Body of pancreas (tissue), 4 donors: ENCODE measurements around the gene HLA-DOB.

Source experiments
- POLR2A ChIP-seq, 3 donors: fragments of 450-650 bp; IDR thresholded peaks; one replicate each; pipeline ENCODE4 v1.6.1; 2016; ENCODE audit warnings: antibody characterized with exemption in 3 of 3, mild to moderate bottlenecking in 2 of 3
- TF ChIP-seq, protein P1 (sequence below), 7 experiments: fragments of 450-650 bp in 4 of 7; fragments of 200-600 bp in 3 of 7; sonication (generic) in 3 of 7; IDR thresholded peaks; one replicate each; pipeline ENCODE4 v1.5.1; 2016 to 2019; ENCODE audit warnings: antibody characterized with exemption in 7 of 7

DNA sequence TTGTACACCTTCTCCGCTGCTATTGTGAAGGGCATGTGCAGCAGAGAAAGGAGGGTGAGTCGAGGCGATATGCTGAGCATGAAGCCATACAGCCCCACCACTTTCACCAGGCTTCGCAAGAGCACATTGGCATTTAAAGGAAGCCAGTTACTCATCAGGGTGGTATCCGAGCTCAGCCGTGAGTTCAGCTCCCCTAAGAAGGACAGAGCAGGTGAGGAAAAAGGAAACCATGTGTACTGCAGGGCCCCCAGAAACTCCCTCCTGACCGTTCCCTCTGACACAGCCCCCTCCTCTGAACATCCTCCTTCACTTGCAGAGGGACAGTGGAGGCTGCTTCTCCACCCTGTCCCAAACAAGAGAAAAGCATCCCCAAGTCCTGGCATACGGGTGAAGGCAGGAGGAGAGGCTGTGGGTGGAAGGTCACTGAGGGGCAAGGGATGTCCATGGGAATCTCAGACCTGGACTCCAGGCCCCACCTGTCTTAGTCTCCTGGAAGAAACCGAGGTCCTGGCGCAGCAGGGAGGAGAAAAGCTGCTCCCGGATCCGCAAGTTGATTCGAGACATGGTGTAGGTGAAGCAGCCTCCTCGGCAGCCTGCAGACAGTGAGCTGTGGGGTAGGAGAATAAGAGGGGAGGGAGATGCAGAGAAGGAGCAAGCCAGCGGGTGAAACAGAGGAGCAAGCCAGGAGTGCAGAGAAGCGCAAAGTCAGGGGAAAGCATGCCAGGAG lies 18.5 kb upstream of the HLA-DOB start:
- TF ChIP-seq, protein P1, sequence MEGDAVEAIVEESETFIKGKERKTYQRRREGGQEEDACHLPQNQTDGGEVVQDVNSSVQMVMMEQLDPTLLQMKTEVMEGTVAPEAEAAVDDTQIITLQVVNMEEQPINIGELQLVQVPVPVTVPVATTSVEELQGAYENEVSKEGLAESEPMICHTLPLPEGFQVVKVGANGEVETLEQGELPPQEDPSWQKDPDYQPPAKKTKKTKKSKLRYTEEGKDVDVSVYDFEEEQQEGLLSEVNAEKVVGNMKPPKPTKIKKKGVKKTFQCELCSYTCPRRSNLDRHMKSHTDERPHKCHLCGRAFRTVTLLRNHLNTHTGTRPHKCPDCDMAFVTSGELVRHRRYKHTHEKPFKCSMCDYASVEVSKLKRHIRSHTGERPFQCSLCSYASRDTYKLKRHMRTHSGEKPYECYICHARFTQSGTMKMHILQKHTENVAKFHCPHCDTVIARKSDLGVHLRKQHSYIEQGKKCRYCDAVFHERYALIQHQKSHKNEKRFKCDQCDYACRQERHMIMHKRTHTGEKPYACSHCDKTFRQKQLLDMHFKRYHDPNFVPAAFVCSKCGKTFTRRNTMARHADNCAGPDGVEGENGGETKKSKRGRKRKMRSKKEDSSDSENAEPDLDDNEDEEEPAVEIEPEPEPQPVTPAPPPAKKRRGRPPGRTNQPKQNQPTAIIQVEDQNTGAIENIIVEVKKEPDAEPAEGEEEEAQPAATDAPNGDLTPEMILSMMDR (IDR thresholded peaks at IDR 0.05): no peak
- TF ChIP-seq POLR2A (IDR thresholded peaks at IDR 0.05): no peak
